Mesenchymal stem cell (in vitro differentiated cells and primary cell): Measurements from ENCODE around the gene ABRACL.
"Not testable (repeated sequence)": the region's sequence is repeated elsewhere in the genome, so short reads cannot be mapped to it uniquely, and the experiment has no call there.

Experiments
- DNase-seq: peaks from one replicate; pipeline ENCODE4 v3.0.0-alpha.2; 2013
- H2AFZ ChIP-seq: one replicate; pipeline ENCODE4 v1.6.1; 2013; ENCODE audit warnings: low read depth, mild to moderate bottlenecking, control low read depth, inconsistent platforms, low read length, moderate library complexity
- H2AK5ac ChIP-seq: 2 replicates; pipeline ENCODE4 v1.6.1; 2013; ENCODE audit warnings: low read length, moderate library complexity, mild to moderate bottlenecking, inconsistent platforms; ENCODE audit not compliant: severe bottlenecking
- H2BK120ac ChIP-seq: one replicate; pipeline ENCODE4 v1.6.1; 2013; ENCODE audit warnings: low read depth, mild to moderate bottlenecking, inconsistent platforms, low read length, moderate library complexity
- H2BK12ac ChIP-seq, 2 experiments: one replicate each; pipeline ENCODE4 v1.6.1; 2013; ENCODE audit warnings: inconsistent platforms in 2 of 2, low read length in 2 of 2, mild to moderate bottlenecking in 2 of 2, moderate library complexity in 2 of 2, control low read depth in 1 of 2
- H2BK15ac ChIP-seq: one replicate; pipeline ENCODE4 v1.6.1; 2013; ENCODE audit warnings: mild to moderate bottlenecking, low read depth, inconsistent platforms; ENCODE audit not compliant: poor library complexity, severe bottlenecking
- H2BK5ac ChIP-seq: 2 replicates; pipeline ENCODE4 v1.6.1; 2013; ENCODE audit warnings: low read depth, mild to moderate bottlenecking, low read length, control low read depth, inconsistent platforms; ENCODE audit not compliant: poor library complexity, severe bottlenecking
- H3K14ac ChIP-seq, 2 experiments: one replicate each; pipeline ENCODE4 v1.6.1; 2013; ENCODE audit warnings: inconsistent platforms in 2 of 2, low read length in 2 of 2, control low read depth in 1 of 2, mild to moderate bottlenecking in 1 of 2, moderate library complexity in 1 of 2
- H3K18ac ChIP-seq, 2 experiments: one replicate each; pipeline ENCODE4 v1.6.1; 2013; ENCODE audit warnings: inconsistent platforms in 2 of 2, low read length in 2 of 2, control low read depth in 1 of 2, low read depth in 1 of 2, mild to moderate bottlenecking in 1 of 2
- H3K23ac ChIP-seq, 2 experiments: one replicate each; pipeline ENCODE4 v1.6.1; 2013; ENCODE audit warnings: inconsistent platforms in 2 of 2, low read length in 2 of 2, mild to moderate bottlenecking in 2 of 2, moderate library complexity in 2 of 2, control low read depth in 1 of 2
- H3K27ac ChIP-seq: 2 replicates; pipeline ENCODE4 v1.5.1; 2013; ENCODE audit warnings: mild to moderate bottlenecking, moderate library complexity, low read length, control low read depth, inconsistent platforms; ENCODE audit not compliant: poor library complexity, severe bottlenecking
- H3K27me3 ChIP-seq, 2 experiments: 2 replicates each; pipeline versions ENCODE4 v1.6.1 to v1.7.0; 2013; ENCODE audit warnings: low read length in 2 of 2, mild to moderate bottlenecking in 2 of 2, moderate library complexity in 2 of 2, control low read depth in 1 of 2, inconsistent platforms in 1 of 2; ENCODE audit not compliant: control insufficient read depth in 1 of 2, insufficient read depth in 1 of 2
- H3K36me3 ChIP-seq, 2 experiments: 2 replicates each; pipeline versions ENCODE4 v1.6.1 to v1.7.0; 2013; ENCODE audit warnings: low read length in 2 of 2, control low read depth in 1 of 2, inconsistent platforms in 1 of 2, low read depth in 1 of 2, mild to moderate bottlenecking in 1 of 2; ENCODE audit not compliant: insufficient read depth in 2 of 2, control insufficient read depth in 1 of 2
- H3K4ac ChIP-seq, 2 experiments: one replicate each; pipeline ENCODE4 v1.6.1; 2013; ENCODE audit warnings: inconsistent platforms in 2 of 2, low read length in 2 of 2, mild to moderate bottlenecking in 2 of 2, moderate library complexity in 2 of 2, control low read depth in 1 of 2, low read depth in 1 of 2
- H3K4me1 ChIP-seq: 2 replicates; pipeline ENCODE4 v1.6.1; 2013; ENCODE audit warnings: low read depth, low read length, control low read depth; ENCODE audit not compliant: control insufficient read depth, insufficient read depth
- H3K4me2 ChIP-seq: 2 replicates; pipeline ENCODE4 v1.6.1; 2013; ENCODE audit warnings: low read length, mild to moderate bottlenecking, inconsistent platforms; ENCODE audit not compliant: poor library complexity, severe bottlenecking
- H3K4me3 ChIP-seq, 2 experiments: 2 replicates each; pipeline versions ENCODE4 v1.5.1 to v1.7.0; 2013; ENCODE audit warnings: low read length in 2 of 2, mild to moderate bottlenecking in 2 of 2, control low read depth in 1 of 2, low read depth in 1 of 2; ENCODE audit not compliant: insufficient read depth in 1 of 2
- H3K79me1 ChIP-seq: replicated peaks from 2 replicates; pipeline ENCODE4 v1.6.1; 2013; ENCODE audit warnings: mild to moderate bottlenecking, control low read depth, low read length, inconsistent platforms; ENCODE audit not compliant: poor library complexity, severe bottlenecking
- H3K9ac ChIP-seq: 2 replicates; pipeline ENCODE4 v1.7.0; 2013; ENCODE audit warnings: mild to moderate bottlenecking, low read length, moderate library complexity
- H3K9me3 ChIP-seq: 2 replicates; pipeline ENCODE4 v1.7.0; 2013; ENCODE audit warnings: mild to moderate bottlenecking, low read length; ENCODE audit not compliant: control insufficient read depth
- H4K8ac ChIP-seq: one replicate; pipeline ENCODE4 v1.6.1; 2013; ENCODE audit warnings: inconsistent platforms, mild to moderate bottlenecking, low read length, moderate library complexity
- H4K91ac ChIP-seq: one replicate; pipeline ENCODE4 v1.6.1; 2013; ENCODE audit warnings: mild to moderate bottlenecking, low read length, inconsistent platforms
- WGBS: methylation state at CpG from one replicate; pipeline ENCODE4 v1.1.7; 2013; ENCODE audit warnings: mixed read lengths; 5-methylcytosine and 5-hydroxymethylcytosine counted together

The ABRACL gene

DNA sequence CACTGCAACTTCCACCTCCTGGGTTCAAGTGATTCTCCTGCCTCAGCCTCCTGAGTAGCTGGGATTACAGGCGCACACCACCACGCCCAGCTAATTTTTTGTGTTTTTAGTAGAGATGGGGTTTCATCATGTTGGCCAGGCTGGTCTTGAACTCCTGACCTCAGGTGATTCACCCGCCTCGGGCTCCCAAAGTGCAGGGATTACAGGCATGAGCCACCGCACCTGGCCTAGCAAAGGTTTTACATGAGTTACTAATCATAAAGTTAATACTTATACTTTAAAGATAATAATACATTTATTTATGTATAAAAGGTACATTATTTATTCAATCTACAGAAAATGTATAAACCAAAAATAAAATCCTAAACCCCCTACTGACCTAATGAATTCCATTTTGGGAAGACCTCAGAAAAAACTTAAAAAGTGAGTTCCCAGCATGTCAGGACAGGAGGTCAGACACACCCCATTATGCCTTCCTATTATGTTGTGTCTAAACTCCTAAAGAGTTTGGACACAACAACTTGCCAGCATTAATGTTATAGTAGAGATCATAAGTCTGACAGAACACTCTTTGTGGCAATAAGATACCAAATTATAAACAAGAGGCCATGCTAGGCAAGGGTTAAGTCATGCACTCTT is 21.7 kb downstream of the ABRACL start:
- not testable (repeated sequence) for H2AK5ac ChIP-seq, H3K4ac ChIP-seq, H2AFZ ChIP-seq, DNase-seq, H2BK12ac ChIP-seq, H3K9me3 ChIP-seq, H3K27me3 ChIP-seq, H3K36me3 ChIP-seq, H3K27ac ChIP-seq, H4K91ac ChIP-seq, H3K14ac ChIP-seq, H3K4me3 ChIP-seq, H2BK5ac ChIP-seq, H3K79me1 ChIP-seq, H2BK120ac ChIP-seq, H2BK15ac ChIP-seq, H3K9ac ChIP-seq, H3K18ac ChIP-seq, H3K4me2 ChIP-seq, H3K4me1 ChIP-seq, H4K8ac ChIP-seq, H3K23ac ChIP-seq
- 100% methylated on average over 2 of the region's 5 CpGs for WGBS

DNA sequence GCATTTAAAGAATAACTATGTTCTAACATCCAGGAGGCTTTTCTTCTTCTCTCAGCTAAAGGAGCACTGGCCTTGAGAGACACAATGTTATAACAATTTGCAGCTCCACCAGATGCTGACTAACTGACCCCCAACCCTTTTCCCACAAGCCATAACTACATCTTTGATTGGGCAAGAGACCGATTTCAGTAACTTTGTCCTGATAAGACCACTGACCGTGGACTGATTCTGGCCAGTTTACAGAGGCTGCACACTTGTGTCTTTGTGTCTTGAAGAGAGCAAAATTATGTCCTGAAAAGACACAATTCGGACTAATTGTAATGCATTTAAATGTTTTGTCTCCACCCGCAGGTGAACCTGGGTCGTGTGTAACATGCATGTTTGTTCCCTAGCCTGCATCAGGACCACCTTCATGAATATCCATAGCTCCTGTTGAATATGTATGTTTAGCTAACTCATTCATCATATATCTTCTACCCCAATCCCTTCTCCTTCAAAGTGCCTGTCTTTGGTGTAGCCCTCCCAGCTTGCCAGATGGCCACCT is 22.3 kb downstream of the ABRACL start:
- no peak overlapping the region for H3K4me3 ChIP-seq
- H3K18ac ChIP-seq, result no peak overlapping the region
- no peak overlapping the region for H4K8ac ChIP-seq
- no peak overlapping the region for H3K14ac ChIP-seq
- 94% methylated on average over 5 of the region's 5 CpGs for WGBS
- no peak overlapping the region for H2BK12ac ChIP-seq
- H2BK5ac ChIP-seq, result no peak overlapping the region
- no peaks in the 10 kb centered on the region for H3K4me1 ChIP-seq
- H3K23ac ChIP-seq, result no peak overlapping the region
- H3K36me3 ChIP-seq, result no peaks in the 10 kb centered on the region
- H3K27ac ChIP-seq, result no peak overlapping the region
- no peak overlapping the region for H3K4ac ChIP-seq
- H3K79me1 ChIP-seq, result no peaks in the 10 kb centered on the region
- no peak overlapping the region for H2AFZ ChIP-seq
- no peaks in the 10 kb centered on the region for H3K9me3 ChIP-seq
- no peak overlapping the region for H4K91ac ChIP-seq
- no peak for DNase-seq
- H3K27me3 ChIP-seq, result no peaks in the 10 kb centered on the region
- H2BK120ac ChIP-seq, result no peak overlapping the region
- H3K4me2 ChIP-seq, result no peak overlapping the region
- no peak overlapping the region for H2BK15ac ChIP-seq
- no peak overlapping the region for H2AK5ac ChIP-seq
- H3K9ac ChIP-seq, result no peak overlapping the region

DNA sequence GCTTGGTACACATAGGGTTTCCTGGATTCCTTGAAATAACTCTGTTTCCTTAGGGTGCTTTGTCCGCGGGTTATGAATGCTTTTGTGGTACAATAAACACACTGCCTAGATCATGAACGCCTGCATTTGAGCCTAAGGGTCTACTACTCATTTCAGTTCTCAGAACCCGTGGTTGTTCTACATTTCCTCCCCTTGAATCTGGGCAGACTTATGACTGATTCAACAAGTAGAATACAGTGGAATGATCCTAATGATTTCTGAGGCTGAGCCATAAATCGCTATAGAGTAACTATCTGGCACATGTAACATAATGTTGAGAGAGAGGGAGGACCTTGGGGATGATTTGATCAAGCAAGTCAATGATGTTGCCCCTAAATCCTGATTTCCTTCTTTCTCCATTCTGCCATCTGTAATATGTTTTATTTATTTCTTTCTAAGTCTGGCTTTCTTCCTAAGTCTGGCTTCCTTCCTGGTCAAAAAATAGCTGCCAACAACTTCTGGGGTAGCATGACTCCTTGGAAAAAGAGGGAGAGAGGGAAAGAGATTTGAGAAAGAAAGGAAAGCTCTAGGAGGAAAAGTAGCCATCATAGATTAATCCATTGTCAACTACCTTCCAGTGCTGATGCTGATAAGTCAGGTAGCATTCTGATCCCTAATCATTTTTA is 23.0 kb downstream of the ABRACL start:
- Histone ChIP-seq H3K27ac (no peak overlapping the region), H2BK15ac (no peak overlapping the region), H3K4me1 (no peaks in the 10 kb centered on the region), H4K8ac (no peak overlapping the region), H2AK5ac (no peak overlapping the region), H3K36me3 (no peaks in the 10 kb centered on the region), H3K14ac (no peak overlapping the region), H2BK120ac (no peak overlapping the region), H3K79me1 (no peaks in the 10 kb centered on the region), H3K27me3 (no peaks in the 10 kb centered on the region), H3K18ac (no peak overlapping the region), H2BK12ac (no peak overlapping the region), H3K4ac (no peak overlapping the region), H3K9me3 (no peaks in the 10 kb centered on the region), H3K23ac (no peak overlapping the region), H3K4me2 (no peak overlapping the region), H3K9ac (no peak overlapping the region), H2AFZ (no peak overlapping the region), H4K91ac (no peak overlapping the region), H2BK5ac (no peak overlapping the region), H3K4me3 (no peak overlapping the region)
- WGBS, result 98% methylated on average over 4 of the region's 5 CpGs
- DNase-seq, result no peak

DNA sequence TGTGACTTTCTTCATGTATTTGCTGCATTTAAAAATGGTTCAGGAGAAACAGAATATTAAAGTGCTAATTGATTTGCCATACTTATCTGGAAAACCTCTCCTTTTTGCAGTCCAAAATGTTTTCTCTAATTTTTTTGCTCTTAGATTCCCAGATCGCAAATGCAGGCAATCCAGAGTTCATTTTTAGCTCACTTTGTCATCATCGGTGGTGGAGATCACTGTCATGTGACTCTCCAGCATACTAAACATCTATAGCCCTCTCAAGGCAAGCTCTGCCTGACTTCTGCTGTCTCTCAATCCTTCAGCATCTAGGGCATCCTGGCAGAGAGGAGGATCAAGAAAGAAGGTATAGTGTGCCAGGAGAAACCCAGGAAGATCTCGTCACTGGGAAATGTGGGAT is 24.8 kb downstream of the ABRACL start:
- no peak overlapping the region for H2AK5ac ChIP-seq
- H3K4me3 ChIP-seq, result no peak overlapping the region
- no peaks in the 10 kb centered on the region for H3K27me3 ChIP-seq
- H3K9me3 ChIP-seq, result no peaks in the 10 kb centered on the region
- H3K9ac ChIP-seq, result no peak overlapping the region
- H3K23ac ChIP-seq, result no peak overlapping the region
- no peak overlapping the region for H2BK12ac ChIP-seq
- no peaks in the 10 kb centered on the region for H3K36me3 ChIP-seq
- H2AFZ ChIP-seq, result no peak overlapping the region
- H3K18ac ChIP-seq, result no peak overlapping the region
- H3K27ac ChIP-seq, result no peak overlapping the region
- no peak overlapping the region for H4K8ac ChIP-seq
- H3K79me1 ChIP-seq, result no peaks in the 10 kb centered on the region
- H3K4me2 ChIP-seq, result no peak overlapping the region
- H2BK5ac ChIP-seq, result no peak overlapping the region
- no peak overlapping the region for H4K91ac ChIP-seq
- H2BK15ac ChIP-seq, result no peak overlapping the region
- WGBS, result 94% methylated on average over 3 of the region's 3 CpGs
- H2BK120ac ChIP-seq, result no peak overlapping the region
- DNase-seq, result no peak
- H3K4ac ChIP-seq, result no peak overlapping the region
- H3K4me1 ChIP-seq, result no peaks in the 10 kb centered on the region
- no peak overlapping the region for H3K14ac ChIP-seq
